ENCODE data around the gene THSD7B. TPM values are rescaled to one million over a fixed set of nuclear protein-coding genes. Genes with fewer than 3 reads are reported as not detected.

The THSD7B gene
- total RNA-seq, 3 donors from 2014 or later = not detected

DNA sequence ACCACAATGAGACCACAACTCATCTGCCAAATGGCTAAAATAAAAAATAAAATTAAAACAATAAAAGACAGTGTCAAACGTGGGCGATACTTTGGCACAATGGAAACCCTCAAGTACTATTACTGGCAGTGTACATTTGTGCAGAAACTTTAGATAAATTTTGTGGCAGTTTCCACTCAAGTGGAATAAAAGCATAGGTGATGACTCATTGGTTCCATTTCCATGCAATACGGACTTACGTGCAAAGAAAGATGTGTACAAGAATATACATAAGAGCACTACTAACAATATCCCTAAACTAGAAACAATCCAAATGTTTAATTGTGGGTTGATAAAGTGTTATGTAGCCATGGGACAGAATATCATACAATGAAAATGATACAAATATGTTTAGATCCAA, 940.0 kb downstream of the THSD7B start:
- H3K4me1 Mint-ChIP-seq (ENCODE audit: low read depth) = no peaks in the 10 kb centered on the region
- no peak for DNase-seq
- H3K36me3 Mint-ChIP-seq (ENCODE audit: insufficient read depth) = no peaks in the 10 kb centered on the region
- no peaks in the 10 kb centered on the region for H3K27me3 Mint-ChIP-seq (ENCODE audit: low read depth)
- no peak for ATAC-seq
- peaks cover under 1% of the 10 kb centered on the region for H3K9me3 Mint-ChIP-seq
- no peak overlapping the region for H3K4me3 Mint-ChIP-seq

DNA sequence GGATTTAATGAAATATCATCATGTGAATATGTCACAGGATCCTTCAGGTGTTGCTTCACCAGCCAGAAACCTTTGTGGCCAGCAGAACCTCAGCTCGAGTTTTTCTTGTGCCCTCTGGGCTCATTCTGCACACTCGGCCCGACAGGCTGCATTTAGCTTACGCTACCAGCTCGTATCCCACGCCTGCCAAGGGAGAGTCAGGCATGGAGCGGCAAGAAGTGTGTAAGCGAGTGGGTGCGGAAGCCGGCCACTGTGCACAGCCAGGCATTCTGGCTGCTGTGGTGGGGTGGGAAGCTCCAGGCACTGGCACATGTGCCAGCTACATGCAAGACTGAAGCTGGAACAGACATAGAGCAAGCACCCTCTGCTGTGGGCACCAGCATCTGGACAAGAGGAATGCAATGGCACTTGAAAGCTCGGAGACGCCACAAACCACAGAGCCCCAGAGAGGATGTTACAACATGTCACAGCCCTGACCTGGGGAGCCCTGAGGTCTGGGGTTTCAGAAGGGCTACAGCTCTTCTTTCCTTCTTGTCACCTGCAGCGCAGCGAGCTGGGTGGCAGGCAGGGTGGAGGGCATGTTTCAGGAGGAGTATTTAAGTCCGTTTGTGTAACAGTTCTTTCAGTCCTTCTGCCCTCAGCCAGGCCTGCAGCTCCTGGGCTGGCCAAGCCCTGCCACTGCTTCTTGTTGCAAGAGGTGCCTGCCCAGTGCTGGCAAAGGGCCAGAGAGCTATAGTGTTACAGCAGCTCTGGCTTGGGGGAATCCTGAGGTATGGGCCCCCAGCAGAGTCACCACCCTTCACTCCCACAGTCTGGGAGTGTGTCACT, 941.7 kb downstream of the THSD7B start:
- DNase-seq (no peak), ATAC-seq (no peak)
- Mint-ChIP-seq H3K9me3 (peaks cover 6% of the 10 kb centered on the region), H3K36me3 (ENCODE audit: insufficient read depth) (no peaks in the 10 kb centered on the region), H3K4me1 (ENCODE audit: low read depth) (no peaks in the 10 kb centered on the region), H3K27me3 (ENCODE audit: low read depth) (no peaks in the 10 kb centered on the region), H3K4me3 (no peak overlapping the region)

DNA sequence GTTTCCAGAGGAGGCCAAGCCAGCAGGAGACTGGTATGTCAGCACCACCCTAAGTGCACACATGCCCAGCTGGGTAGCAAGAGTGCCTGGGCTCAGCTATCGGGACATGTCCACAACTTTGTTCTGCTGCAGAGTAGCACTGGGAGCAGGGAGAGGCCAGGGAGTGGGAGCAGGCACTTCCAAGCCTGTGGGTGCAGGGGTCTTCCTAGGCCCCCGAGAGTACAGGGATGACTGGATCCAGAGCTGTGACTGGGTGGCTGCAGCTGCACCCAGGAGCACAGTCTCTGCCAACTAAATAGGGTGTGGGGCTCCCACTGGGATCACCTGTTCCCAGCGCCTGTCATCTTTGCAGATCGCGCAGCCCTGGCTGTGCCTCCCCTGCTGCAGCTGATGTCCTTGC, 943.0 kb downstream of the THSD7B start:
- H3K4me3 Mint-ChIP-seq = no peak overlapping the region
- H3K36me3 Mint-ChIP-seq (ENCODE audit: insufficient read depth) = no peaks in the 10 kb centered on the region
- no peaks in the 10 kb centered on the region for H3K27me3 Mint-ChIP-seq (ENCODE audit: low read depth)
- DNase-seq = no peak
- ATAC-seq = no peak
- H3K4me1 Mint-ChIP-seq (ENCODE audit: low read depth) = no peaks in the 10 kb centered on the region
- H3K9me3 Mint-ChIP-seq = peaks cover 10% of the 10 kb centered on the region

DNA sequence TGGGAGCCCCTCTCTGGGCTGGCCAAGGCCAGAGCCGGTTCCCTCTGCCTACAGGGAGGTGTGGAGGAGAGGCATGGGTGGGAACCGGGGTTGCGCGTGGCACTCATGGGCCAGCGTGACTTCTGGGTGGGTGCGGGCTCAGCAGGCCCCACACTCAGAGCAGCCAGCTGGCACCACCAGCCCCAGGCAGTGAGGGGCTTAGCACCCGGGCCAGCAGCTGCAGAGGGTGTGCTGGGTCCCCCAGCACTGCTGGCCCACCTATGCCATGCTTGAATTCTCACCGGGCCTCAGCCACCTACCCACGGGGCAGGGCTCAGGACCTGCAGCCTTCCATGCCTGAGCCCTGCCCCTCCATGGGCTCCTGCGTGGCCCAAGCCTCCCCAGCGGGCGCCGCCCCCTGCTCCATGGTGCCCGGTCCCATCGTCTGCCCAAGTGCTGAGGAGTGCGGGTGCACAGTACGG, 950.4 kb downstream of the THSD7B start:
- H3K9me3 Mint-ChIP-seq = peaks cover 11% of the 10 kb centered on the region
- DNase-seq = no peak
- no peaks in the 10 kb centered on the region for H3K27me3 Mint-ChIP-seq (ENCODE audit: low read depth)
- H3K4me1 Mint-ChIP-seq (ENCODE audit: low read depth) = no peaks in the 10 kb centered on the region
- H3K4me3 Mint-ChIP-seq = no peak overlapping the region
- no peak for ATAC-seq
- no peaks in the 10 kb centered on the region for H3K36me3 Mint-ChIP-seq (ENCODE audit: insufficient read depth)

DNA sequence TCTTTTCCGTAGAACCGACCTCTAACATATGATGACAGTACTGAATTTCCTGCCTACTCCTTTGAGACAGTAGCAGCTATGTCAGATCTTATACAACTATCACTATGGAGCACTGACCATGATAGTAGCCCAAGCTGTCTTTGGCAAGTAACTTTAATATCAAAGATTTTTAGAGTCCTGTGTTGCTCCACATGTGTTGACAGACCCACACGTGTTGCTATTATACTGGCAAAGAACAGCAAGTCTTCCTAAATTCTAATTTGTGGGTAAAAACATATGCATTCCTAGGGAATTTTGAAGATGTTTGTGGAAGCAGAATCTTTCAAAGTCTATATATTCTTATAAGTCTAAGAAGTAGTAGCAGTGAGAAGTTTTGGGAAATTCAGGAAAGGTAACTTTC, 953.4 kb downstream of the THSD7B start:
- ATAC-seq (no peak), DNase-seq (no peak)
- Mint-ChIP-seq H3K4me1 (ENCODE audit: low read depth) (no peaks in the 10 kb centered on the region), H3K27me3 (ENCODE audit: low read depth) (no peaks in the 10 kb centered on the region), H3K36me3 (ENCODE audit: insufficient read depth) (no peaks in the 10 kb centered on the region), H3K9me3 (peaks cover 6% of the 10 kb centered on the region), H3K4me3 (no peak overlapping the region)

DNA sequence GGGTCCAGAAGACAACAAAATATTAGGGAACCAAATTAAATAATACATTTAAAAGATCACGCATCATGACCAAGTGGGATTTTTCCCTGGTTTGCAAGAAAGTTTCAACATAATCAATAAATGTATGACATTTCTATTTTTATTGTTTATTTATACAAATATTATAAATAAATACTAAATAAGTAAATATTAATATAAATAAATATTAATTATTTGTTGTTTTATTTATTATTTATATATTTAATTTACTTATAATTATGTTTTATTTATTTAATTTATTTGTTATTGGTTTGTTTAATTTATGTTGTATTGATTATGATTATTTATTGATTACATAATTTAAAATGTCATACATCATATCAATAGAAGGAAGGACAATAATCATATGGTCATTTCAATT, 956.4 kb downstream of the THSD7B start:
- Mint-ChIP-seq H3K4me3 (no peak overlapping the region), H3K4me1 (ENCODE audit: low read depth) (no peaks in the 10 kb centered on the region), H3K27me3 (ENCODE audit: low read depth) (no peaks in the 10 kb centered on the region), H3K36me3 (ENCODE audit: insufficient read depth) (no peaks in the 10 kb centered on the region), H3K9me3 (peaks cover 6% of the 10 kb centered on the region)
- ATAC-seq = no peak
- no peak for DNase-seq

DNA sequence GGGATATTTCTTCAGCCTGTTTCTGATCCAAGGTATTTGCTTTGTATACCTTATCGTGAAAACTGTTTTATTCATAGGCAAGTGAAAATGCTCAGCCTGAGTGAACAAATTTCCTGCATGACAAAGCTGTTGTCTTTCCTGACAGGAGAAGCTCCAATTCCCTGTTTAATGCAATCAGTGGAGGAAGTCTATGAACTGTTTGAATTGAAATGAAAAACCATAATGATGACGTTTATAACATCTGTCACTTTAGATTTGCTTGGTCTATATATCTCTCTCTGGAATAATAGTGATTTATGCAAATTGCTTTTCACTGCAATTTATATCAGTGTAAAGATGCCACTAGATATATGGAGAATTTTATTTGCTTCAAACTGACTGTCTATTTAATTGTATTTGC, 959.6 kb downstream of the THSD7B start:
- Mint-ChIP-seq H3K4me3 (no peak overlapping the region), H3K27me3 (ENCODE audit: low read depth) (no peaks in the 10 kb centered on the region), H3K4me1 (ENCODE audit: low read depth) (no peaks in the 10 kb centered on the region), H3K36me3 (ENCODE audit: insufficient read depth) (no peaks in the 10 kb centered on the region), H3K9me3 (peaks cover 4% of the 10 kb centered on the region)
- DNase-seq (no peak), ATAC-seq (no peak)

All from activated T-cell treated with anti-CD3 and anti-CD28 coated beads, Interleukin-2, amount 50 U/mL, for 4 hours (primary cell).